GM18499 (cell line): ENCODE measurements around the gene TLCD3B.
"Not testable (repeated sequence)": the region's sequence is repeated elsewhere in the genome, so short reads cannot be mapped to it uniquely, and the experiment has no call there.

Experiments
- ATAC-seq: cut with Tn5 transposase; IDR thresholded peaks from one replicate; pipeline ENCODE4 v1.9.1; 2021; ENCODE audit warnings: moderate number of reproducible peaks; ENCODE audit not compliant: insufficient read depth, unreplicated experiment

The TLCD3B gene

DNA sequence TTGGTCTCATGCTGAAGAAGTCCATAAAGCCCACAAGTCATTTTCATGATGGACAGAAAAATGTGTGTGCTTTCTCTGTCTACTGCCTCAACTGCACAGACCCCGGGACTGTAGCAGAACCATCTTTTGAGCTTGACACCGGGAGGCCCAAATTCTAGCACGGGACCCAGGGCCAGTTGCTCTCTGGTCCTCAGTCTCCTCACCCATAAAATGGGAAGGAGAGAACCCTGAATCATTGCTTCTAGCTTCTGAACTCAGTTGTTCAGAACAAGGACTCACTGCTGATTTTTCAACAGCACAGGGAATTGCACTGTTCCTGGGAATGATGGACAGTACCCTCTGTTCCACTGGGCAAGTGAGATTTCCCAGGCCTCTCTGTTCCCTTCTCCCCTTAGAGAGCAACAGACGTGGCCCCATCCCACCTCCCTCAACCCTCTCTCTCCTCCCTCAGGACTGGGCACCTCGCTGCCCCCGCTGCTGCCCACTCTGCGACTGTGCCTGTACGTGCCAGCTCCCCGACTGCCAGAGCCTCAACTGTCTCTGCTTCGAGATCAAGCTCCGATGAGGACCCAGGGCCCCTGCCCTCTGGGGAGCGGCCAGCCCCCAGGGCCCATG, 32.3 kb upstream of the TLCD3B start:
- ATAC-seq = no peak

DNA sequence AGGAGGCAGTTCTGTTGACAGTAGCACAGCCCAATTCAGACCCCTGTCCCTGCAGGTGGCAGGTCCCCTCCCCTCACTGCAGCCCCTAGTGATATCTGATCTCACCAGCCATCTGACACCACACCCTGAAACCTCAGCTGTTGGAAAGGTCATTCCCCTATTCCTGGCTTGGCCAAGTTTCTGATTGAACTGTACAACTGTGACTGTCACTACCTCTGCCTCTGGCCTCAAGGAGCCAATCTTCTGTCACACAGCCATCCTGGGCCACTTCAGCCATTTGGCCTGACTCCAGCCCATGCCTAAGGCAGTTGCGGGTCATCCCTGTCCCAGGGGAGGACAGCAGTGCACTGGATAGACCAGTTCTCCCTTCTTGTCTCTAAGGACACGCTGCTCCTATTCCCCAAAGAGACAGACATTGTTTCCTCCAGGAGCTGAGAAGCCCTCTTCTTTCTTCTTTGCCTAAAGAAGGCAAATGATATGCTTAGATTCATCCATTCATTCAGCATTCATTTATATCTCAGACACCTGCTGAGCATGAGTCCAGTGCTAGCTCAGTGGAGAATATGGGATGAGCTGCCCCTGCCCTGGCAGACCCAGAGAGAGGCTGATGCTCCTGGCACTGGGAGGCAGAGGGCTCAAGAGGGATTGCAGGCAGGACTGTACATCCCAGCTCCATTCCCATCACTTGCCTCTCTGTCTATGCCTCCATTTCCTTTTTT, 29.9 kb upstream of the TLCD3B start:
- no peak for ATAC-seq

DNA sequence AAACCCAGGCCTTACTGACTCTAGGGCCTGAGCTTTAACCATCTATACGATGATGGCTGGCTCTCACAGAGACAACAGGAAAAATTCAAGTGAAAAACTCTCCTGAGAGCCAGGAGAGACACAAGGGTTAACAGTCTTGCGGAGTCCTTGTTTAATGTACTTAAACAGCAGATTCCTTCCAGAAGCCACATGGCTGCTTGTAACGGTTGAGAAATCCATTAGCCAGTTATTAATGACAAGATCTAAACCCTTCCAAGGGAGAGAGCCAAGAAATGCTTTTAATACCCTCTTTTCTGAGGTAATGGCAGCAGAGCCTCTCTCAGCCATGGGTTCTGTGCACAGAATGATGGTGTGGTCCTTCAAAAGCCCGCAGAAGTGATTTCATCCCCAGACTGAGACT, 29.3 kb upstream of the TLCD3B start:
- no peak for ATAC-seq

DNA sequence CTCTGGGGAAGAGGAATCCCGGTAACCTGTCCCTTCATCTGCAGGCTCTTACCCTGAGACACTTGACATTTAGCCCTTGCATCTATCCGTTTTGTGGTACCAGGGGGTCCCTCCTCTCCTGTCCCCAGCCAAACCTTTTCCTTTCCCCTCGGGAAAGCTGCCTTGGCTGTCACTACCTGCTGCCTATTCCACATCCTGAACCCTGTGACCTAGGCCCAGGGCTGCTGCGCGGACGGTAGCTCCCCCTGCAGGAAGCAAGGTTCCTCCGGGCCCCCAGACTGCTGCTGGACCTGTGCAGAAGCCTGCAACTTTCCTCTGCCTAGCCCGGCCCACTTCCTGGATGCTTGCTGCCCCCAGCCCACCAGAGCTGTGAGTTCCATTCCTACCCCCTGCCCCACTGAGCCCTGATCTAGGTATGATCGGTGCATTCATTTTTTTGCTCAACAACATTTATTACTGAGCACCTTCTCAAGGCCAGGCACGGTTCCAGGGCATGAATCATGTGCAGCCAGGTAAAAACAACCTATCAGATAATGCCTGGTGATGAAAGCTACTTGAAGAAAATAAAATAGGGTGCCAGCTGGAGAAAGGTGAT, 24.0 kb upstream of the TLCD3B start:
- ATAC-seq = no peak

DNA sequence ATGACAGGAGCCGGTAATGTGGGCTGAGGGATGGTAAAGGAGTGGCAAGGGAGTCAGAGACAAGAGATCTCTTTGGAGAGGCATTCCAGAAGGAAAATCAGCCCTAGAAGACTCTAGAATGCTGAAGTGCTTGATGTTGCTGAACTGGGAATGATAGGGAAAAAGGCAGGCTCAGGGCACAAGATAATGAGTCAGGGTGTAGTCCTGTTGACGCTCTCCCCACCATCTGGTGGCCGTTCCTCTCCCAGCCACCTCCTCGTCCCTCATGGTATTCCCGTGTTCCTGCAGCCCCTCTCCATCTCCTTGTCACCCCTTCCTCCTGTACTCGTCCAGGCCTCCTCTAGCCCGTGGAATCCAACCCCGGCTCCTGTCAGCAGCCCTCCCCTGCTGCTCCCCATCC, 23.4 kb upstream of the TLCD3B start:
- ATAC-seq = no peak

- no peak for ATAC-seq
These were observed 22.4 kb upstream of the TLCD3B start for GRCh38 chr16:30053376-30054015.

GRCh38 chr16:30052671-30053372, 21.8 kb upstream of the TLCD3B start:
- no peak for ATAC-seq

GRCh38 chr16:30051518-30051917, 20.4 kb upstream of the TLCD3B start:
- ATAC-seq = no peak

DNA sequence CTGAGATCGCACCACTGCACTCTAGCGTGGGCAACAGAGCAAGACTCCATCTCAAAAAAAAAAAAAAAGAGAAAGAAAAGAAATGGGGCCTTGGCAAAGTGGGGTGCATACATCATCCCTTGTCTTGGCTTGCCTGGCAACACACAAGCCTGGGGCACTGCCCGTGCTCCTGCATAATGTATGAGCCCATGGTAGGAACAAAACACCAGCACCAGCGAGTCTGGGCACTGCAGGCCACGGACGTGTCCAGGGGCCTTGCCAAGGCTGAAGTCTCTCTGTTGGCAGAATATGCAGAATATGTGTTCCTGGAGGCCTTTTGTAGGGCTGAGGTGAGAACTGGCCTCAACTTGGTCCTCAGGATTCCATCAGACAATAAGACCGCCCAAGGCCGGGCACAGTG, 18.8 kb upstream of the TLCD3B start:
- ATAC-seq = no peak

DNA sequence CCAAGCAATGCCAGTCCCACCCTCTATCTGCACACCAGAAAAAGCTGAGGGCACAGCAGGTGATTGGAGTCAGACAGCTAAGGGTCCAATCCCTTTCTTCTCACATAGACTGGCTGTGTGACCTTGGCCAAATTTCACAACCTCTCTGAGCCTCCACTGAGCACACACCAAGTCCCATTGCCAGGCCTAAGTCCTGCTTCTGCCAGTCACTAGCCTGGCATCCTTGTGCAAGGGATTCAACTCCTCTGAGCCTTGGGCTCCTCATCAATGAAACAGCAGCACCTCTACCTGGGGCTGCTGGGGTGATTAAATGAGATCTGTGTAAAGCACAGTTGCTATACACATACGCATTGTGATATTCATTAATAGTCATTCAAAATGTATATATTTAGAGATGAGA, 15.5 kb upstream of the TLCD3B start:
- ATAC-seq = no peak

GRCh38 chr16:30046178-30046577, 15.1 kb upstream of the TLCD3B start:
- no peak for ATAC-seq

DNA sequence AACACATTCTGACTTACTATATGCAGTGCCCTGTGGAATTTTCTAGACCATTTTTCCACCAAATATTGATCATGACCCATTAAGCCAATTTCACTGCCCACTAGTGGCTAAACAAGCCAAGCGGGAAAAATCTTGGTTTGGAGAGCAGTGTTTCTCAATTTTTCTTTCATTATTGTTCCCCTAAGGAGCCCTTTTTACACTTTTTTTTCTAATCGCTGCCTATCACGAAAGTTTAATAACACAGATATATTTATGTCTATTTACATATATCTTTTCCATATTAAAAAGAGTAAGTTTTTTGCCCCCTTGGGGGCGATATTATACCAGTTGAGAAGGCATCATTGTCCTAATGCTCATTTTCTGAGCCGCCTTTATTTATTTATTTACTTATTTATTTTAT, 10.8 kb upstream of the TLCD3B start:
- ATAC-seq = no peak

DNA sequence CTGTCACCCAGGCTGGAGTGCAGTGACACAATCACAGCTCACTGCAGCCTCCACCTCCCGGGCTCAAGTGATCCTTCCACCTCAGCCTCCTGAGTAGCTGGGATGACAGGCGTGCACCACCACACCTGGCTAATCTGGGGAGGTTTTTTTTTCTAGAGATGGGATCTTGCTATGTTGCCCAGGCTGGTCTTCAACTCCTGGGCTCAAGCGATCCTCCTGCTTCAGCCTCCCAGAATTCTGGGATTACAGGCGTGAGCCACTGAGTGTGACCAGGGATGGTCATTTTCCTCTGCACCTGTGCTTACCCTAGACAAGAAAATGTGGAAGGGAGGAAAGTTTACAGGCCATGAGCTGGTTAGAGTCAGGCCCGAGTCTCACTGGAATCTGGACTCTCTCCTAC, 9.6 kb upstream of the TLCD3B start:
- ATAC-seq = not testable (repeated sequence)

DNA sequence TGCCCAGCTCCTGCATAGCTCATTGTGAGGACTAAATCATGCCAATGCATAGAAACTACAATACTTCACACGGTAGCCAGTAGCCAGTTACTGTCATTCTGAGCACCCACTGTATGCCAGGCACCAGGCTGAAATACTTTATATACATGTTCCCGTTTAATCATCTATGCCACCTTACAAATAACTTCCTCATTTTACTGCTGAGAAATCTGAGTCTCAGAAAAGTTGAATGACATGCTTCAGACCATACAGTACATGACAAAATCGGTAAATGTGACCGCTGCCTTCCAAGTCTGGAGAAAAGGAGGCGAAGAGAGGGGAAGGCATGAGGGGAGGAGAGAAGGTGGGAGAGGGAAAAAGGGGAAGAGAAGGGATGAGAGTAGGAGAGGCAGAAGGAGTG, 9.2 kb upstream of the TLCD3B start:
- no peak for ATAC-seq

GRCh38 chr16:30033270-30033669, 2.2 kb upstream of the TLCD3B start:
- ATAC-seq = no peak

GRCh38 chr16:30032083-30032819, 1.2 kb upstream of the TLCD3B start:
- no peak for ATAC-seq

- no peak for ATAC-seq
These were observed 427 bp upstream of the TLCD3B start for GRCh38 chr16:30031477-30031918.

- ATAC-seq = no peak
These were observed 923 bp downstream of the TLCD3B start for GRCh38 chr16:30030011-30030685.

DNA sequence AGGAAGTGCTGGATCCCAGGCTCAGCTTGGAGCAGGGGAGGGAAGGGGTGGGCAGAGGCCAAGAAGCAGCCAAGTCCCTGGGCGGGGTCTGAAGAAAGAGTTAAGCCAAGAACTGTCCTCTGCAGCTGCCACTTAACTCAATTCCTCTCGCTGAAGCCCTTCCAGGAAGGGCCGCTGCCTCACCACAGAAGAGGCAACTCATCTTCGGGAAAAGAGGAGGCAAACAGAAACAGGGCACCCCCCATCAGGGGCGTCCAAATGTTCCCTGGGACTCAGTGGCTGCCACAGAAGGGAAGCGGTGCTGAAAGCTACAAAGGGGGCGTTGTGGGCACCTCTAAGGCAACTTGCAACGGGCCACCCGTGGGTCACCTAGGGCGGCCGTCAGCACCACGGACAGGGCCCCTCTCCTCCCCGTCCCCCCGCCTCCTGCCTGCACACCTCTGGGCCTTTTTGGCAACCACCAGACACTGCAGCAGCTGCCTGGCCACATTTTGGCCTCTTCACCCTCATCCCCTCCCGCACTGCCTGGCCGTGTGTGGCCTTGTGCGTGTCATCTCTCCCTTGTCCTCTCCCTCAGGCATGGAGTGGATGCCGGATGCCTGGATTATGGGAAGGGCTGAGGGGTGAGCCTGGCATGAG, 2.5 kb downstream of the TLCD3B start:
- ATAC-seq = no peak
